Activated CD4-positive, CD25-positive, alpha-beta regulatory T cell treated with anti-CD3 and anti-CD28 coated beads, Interleukin-2, amount 50 U/mL, for 16 hours (primary cell): ENCODE results near the gene PPP2CA.
A peak's percentile ranks its signal among the peaks of the same experiment; 100 is the strongest.
"Not testable (repeated sequence)": the region's sequence is repeated elsewhere in the genome, so short reads cannot be mapped to it uniquely, and the experiment has no call there.

Experiments
- DNase-seq: peaks from one replicate; pipeline ENCODE4 v3.0.0-alpha.2; 2020; ENCODE audit warnings: low read depth, low spot score

The PPP2CA gene

DNA sequence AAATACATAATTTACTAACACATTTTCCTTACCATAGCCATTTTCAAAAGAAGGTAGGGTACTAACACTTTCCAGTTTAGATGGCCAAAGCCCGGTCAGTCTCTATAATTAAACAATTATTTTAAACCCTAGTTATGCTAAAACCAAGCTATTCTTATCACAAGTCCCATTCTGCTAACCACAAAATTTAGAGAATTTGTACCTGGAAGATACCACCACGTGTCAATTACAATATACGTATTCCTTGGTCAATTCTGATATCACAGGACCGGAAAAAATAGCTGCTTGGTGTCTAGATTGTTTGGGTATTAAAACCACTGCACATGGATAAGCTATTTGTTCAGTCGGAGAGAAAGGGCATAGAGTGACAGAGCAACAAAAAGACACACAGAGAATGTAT is 30.2 kb downstream of the PPP2CA start:
- no peak for DNase-seq

DNA sequence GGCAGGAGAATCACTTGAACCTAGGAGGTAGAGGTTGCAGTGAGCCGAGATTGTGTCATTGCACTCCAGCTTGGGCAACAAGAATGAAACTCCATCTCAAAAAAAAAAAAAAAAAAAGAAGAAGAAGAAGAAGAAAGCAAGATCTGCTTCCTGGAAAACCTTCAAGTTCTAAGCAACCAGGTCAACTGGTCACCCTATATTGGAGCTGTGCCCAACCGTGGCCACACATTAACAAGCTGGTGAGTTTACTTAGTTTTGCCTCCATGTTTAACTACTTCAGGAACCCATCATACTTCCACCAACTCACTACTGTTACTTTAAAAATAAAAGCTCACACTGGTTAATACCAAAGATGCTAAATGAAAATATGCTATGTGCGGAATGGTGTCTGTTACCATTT is 36.8 kb downstream of the PPP2CA start:
- no peak for DNase-seq

DNA sequence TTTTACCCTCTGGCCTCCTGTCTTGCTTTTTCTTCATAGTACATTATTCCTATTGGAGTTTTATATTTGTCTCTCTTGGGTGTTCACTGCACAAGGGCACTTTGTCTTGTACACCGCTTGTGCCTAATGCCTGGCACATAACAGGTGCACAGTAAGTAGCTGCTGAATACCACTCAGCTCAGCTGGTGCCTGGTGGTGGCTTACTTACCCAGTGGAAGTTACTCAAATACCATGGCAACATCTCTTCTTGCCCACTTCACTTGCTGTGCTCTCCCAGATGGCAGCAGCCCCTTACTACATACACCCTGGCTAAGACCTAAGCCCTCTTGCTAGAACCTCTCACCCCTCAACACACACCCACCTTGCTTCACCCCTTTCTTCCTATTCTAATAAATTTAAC is 37.8 kb downstream of the PPP2CA start:
- no peak for DNase-seq

DNA sequence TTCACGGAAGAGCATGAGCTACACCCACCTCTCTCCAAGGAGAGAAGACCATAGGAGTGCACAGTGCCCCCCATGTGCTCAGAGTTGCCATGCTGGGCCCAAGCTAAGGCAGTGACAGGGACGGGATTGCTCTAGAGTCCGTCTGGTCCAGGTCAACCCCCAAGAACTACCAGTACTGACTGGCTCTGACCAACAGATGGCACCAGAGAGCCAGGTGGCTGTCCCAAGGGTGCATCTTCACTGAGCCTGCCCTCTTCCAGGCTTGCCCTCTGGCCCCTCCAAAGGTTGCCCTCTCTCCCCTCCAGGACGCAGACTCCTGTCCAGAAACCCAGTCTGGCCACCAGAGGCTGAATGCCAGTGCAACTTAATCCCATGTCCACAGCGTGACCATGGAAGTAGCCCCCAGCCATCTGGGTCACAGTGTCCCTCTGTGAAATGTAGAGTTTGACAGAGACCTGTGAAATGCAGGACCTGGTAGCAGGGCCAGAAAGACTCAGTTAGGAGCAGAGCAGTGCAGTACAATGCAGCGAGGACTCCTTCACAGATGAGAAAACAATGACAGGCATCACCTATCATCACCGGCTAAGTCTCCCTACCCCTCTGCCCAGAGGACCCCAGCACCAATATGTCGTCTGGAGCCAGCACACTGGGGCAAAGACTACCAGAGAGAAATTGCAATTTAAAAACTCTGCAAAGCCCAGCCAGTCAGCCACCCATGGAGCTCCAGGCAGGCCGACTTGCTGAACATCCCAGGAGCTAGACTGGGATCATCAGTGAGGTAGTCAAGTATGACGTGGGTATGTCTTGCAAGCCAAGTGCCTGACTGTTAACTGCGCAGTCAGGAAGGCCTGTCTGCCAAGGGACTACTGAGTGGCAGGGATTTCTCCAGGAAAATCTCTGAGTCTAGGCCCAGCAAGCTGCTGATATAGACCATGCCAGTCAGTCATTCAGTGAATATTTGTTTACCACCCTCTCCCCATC is 41.4 kb downstream of the PPP2CA start:
- DNase-seq = peak; percentile 55

- no peak for DNase-seq
These were observed 42.4 kb downstream of the PPP2CA start for GRCh38 chr5:134183481-134183880.

- DNase-seq = no peak
These were observed 47.8 kb downstream of the PPP2CA start for GRCh38 chr5:134178096-134178419.

DNA sequence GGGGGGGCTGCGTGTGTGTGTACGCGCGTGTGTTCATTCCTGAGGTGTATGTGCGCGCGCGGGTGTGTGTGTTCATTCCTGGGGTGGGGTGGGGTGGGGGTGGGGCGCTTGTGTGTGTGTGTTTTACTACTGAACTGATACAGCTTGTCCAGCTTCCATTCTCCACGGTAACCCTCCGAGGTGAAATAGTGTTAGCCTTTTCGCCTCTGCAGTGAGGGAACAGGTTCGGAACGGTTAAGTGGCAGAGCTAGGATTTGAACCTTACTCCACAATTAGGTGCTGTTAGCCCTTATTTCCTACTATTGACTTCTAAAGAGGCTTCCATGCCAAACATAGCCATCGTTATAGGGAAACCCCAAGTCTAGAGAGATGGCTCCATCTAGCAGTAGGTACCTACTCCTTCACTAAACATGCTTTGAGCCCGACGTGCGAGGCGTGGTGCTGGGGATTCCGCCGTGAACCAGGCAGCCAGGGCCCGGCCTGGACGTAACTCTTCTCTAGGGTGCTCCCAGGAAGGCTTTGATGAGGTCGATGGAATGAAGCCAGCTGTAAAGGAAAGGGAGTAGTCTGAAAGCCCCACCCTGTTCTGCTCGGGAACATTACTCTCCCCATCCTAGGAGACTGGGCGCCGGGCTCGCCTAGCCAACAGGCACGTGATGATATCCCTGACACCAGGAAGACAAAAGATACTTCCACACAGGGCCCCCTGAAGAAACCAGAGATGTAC is 48.3 kb downstream of the PPP2CA start:
- DNase-seq = no peak

- peak; percentile 73 for DNase-seq
These were observed 49.1 kb downstream of the PPP2CA start, which contains the start of gene SKP1 for GRCh38 chr5:134176511-134177368. Gene SKP1 (minus strand): TSS chr5:134176950. CDS start chr5:134174022, 2,928 bp downstream.

GRCh38 chr5:134175921-134176510 is 49.9 kb downstream of the PPP2CA start:
- no peak for DNase-seq

DNA sequence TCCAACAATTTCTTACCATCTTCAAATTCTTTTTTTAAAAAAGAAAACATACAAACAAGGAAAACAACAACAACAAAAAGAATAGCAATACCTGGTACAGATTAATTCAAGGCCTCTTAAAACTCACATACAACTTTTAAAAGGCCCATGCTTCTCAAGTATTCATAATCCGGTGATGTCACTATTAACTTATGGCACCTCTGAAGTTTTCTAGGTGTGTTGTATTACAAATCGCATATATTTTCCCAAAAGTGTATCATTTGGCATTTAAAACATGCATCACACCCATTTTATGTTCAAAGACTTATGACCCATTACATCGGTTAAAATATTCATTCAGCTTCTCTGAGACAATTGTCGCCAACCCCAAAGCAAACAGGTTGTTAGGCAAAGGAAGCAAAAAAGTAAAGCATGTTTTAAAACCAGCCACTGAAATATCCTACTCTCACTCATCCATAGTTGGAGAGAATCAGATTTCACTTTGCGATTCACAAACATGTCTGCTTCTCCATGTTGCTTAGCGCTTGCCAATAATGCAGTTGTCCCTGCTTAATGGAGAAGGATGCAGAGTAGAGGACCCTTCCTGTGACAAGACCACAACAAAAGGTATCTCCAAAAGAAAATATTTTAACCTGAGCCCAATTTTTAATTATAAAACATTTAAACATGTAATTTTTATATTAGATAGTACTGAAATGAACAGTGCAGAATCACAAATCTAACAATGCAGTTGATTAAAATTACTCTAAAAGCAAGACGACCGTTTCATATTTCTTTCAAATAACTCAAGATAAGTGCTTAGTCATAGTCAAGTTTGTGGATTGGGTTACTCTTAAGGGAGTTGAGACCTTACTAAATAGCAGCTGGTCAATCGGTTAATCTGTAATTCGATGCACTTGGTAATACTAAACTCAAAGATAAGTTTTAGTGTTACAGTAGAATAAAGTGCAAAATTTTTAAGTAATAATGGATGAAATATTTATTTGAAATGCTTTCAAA is 50.7 kb downstream of the PPP2CA start:
- no peak for DNase-seq

DNA sequence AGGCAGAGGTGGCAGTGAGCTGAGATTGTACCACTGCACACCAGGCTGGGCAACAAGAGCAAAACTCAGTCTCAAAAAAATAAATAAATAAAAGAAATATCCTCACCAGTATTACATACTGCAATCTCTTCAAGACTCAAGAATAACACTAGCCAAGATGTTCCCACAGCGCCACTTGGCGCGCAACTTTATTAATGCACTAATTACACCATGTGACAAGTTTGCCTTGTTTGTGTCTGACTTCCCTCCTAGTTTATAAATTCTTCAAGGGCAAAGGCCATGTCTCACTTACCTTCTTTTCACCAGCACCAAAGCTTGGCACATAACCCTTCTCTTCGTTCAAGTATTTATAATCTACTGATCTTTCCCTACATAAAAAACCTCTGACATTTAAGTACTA is 53.9 kb downstream of the PPP2CA start:
- DNase-seq = no peak

DNA sequence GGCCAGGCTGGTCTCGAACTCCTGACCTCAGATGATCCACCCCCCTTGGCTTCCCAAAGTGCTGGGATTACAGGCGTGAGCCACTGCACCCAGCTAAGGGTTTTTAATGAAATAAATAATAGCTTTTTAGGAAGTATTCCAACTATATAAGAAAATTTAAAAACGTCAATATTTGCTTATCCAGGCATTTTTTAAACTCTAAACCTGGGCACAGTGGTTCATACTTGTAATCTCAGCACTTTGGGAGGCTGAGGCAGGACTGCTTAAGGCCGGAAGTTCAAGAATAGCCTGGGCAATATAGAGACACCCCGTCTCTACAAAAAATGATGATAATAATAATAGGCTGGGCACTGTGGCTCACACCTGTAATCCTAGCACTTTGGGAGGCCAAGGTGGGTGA is 63.3 kb downstream of the PPP2CA start:
- DNase-seq = no peak

- DNase-seq = no peak
These were observed 64.1 kb downstream of the PPP2CA start for GRCh38 chr5:134161513-134162395.

- no peak for DNase-seq
These were observed 72.2 kb downstream of the PPP2CA start for GRCh38 chr5:134153657-134154056.

DNA sequence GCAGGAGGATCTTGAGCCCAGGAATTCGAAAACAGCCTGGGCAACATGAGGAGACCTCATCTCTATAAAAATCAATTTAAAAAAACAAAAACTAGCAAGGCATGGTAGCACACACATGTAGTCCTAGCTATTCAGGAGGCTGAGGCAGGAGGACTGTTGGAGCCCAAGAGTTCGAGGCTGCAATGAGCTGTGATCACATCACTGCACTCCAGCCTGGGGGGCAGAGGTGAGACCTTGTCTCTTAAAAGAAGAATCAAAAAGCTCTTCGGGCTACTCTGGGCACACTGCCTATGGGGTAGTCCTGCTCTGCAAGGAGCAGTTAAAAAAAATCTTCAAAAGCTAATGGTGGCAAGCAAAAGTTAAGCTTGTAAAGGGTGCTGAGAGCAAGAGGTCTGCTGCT is 72.6 kb downstream of the PPP2CA start:
- DNase-seq = no peak

- DNase-seq = not testable (repeated sequence)
These were observed 73.6 kb downstream of the PPP2CA start for GRCh38 chr5:134152173-134152832.

DNA sequence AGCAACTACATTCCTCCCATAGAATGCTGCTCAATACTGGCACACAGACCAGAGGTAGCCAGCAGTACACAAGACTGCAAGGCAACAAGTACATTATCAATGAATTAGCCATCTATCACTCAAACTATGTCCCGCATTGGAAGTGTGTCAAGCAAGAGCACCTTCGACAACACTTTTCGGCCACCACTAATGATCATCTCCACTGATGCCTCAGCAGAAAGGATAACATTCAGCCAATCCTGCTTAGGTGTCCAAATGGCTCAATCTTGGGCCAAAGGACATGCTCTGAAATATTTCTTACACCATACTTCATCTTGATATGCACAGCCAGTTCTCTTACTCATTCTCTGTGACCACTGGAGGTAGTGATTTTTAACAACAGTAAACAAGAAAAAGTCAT is 74.2 kb downstream of the PPP2CA start:
- no peak for DNase-seq

GRCh38 chr5:134149571-134150303 is 76.1 kb downstream of the PPP2CA start:
- no peak for DNase-seq
